ENCODE results near the gene KLK1. TPM values are rescaled to one million over a fixed set of nuclear protein-coding genes. Genes with fewer than 3 reads are reported as not detected.

Gene KLK1
- polyA plus RNA-seq (ENCODE audit: insufficient read length in 4 of 4), result 1 to 10 TPM; 1.7 to 2.3 (median 2.0) TPM

GRCh38 chr19:50823389-50824042 is at the start of gene KLK1:
KLK1 (minus strand) TSS chr19:50823787; CDS start chr19:50823748, 39 bp downstream.
- no peak for DNase-seq (ENCODE audit: low read depth in 4 of 4, low spot score in 3 of 4)

- no peak for DNase-seq (ENCODE audit: low read depth in 4 of 4, low spot score in 3 of 4)
Observed at GRCh38 chr19:50873056-50873455, 49.5 kb upstream of the KLK1 start, which contains the start of gene KLK2. KLK2 (plus strand) TSS chr19:50873439; CDS start chr19:50873474, 35 bp downstream.

GRCh38 chr19:50870417-50871089 is 47.0 kb upstream of the KLK1 start:
- DNase-seq (ENCODE audit: low read depth in 4 of 4, low spot score in 3 of 4), result no peak

GRCh38 chr19:50869479-50869878 is 45.9 kb upstream of the KLK1 start:
- DNase-seq (ENCODE audit: low read depth in 4 of 4, low spot score in 3 of 4), result no peak

- no peak for DNase-seq (ENCODE audit: low read depth in 4 of 4, low spot score in 3 of 4)
Observed at GRCh38 chr19:50861496-50862286, 38.1 kb upstream of the KLK1 start.

- no peak for DNase-seq (ENCODE audit: low read depth in 4 of 4, low spot score in 3 of 4)
Observed at GRCh38 chr19:50861010-50861409, 37.4 kb upstream of the KLK1 start.

- no peak for DNase-seq (ENCODE audit: low read depth in 4 of 4, low spot score in 3 of 4)
Observed at GRCh38 chr19:50859849-50860248, 36.3 kb upstream of the KLK1 start.

GRCh38 chr19:50858886-50859285 is 35.3 kb upstream of the KLK1 start:
- DNase-seq (ENCODE audit: low read depth in 4 of 4, low spot score in 3 of 4), result no peak

GRCh38 chr19:50857366-50857765 is 33.8 kb upstream of the KLK1 start:
- no peak for DNase-seq (ENCODE audit: low read depth in 4 of 4, low spot score in 3 of 4)

GRCh38 chr19:50854636-50855410 is 31.2 kb upstream of the KLK1 start, which contains the start of gene KLK3:
KLK3 (plus strand) TSS chr19:50854915; CDS start chr19:50854956, 41 bp downstream.
- DNase-seq (ENCODE audit: low read depth in 4 of 4, low spot score in 3 of 4), result no peak

GRCh38 chr19:50851620-50852019 is 28.0 kb upstream of the KLK1 start:
- DNase-seq (ENCODE audit: low read depth in 4 of 4, low spot score in 3 of 4), result no peak

GRCh38 chr19:50850738-50851137 is 27.2 kb upstream of the KLK1 start:
- DNase-seq (ENCODE audit: low read depth in 4 of 4, low spot score in 3 of 4), result no peak

- DNase-seq (ENCODE audit: low read depth in 4 of 4, low spot score in 3 of 4), result no peak
Observed at GRCh38 chr19:50844296-50844935, 20.8 kb upstream of the KLK1 start.

- DNase-seq (ENCODE audit: low read depth in 4 of 4, low spot score in 3 of 4), result no peak
Observed at GRCh38 chr19:50843701-50844221, 20.2 kb upstream of the KLK1 start.

- no peak for DNase-seq (ENCODE audit: low read depth in 4 of 4, low spot score in 3 of 4)
Observed at GRCh38 chr19:50843205-50843604, 19.6 kb upstream of the KLK1 start.

- DNase-seq (ENCODE audit: low read depth in 4 of 4, low spot score in 3 of 4), result no peak
Observed at GRCh38 chr19:50842130-50842529, 18.5 kb upstream of the KLK1 start.

GRCh38 chr19:50839712-50840655 is 16.4 kb upstream of the KLK1 start:
- DNase-seq (ENCODE audit: low read depth in 4 of 4, low spot score in 3 of 4), result no peak

- DNase-seq (ENCODE audit: low read depth in 4 of 4, low spot score in 3 of 4), result no peak
Observed at GRCh38 chr19:50838239-50838638, 14.7 kb upstream of the KLK1 start.

- DNase-seq (ENCODE audit: low read depth in 4 of 4, low spot score in 3 of 4), result no peak
Observed at GRCh38 chr19:50837300-50837699, 13.7 kb upstream of the KLK1 start.
